NCI-H510A treated with DMSO at 0.1 percent for 48 hours (cell line): ENCODE measurements around the gene OR52L1.
A peak's percentile ranks its signal among the peaks of the same experiment; 100 is the strongest.

Source experiments
- DNase-seq: peaks from one replicate; lab custom pipeline; 2025; lab: John Stamatoyannopoulos, UW

The OR52L1 gene

GRCh38 chr11:5940748-5941147 lies 46.0 kb downstream of the OR52L1 start:
- no peak for DNase-seq

- peak; percentile 51 for DNase-seq
Observed at GRCh38 chr11:5938603-5938965, 48.2 kb downstream of the OR52L1 start.

GRCh38 chr11:5937868-5938602 lies 48.8 kb downstream of the OR52L1 start:
- peak; percentile 68 for DNase-seq
